Measurements from ENCODE around the gene TSPAN18.

TSPAN18 gene

DNA sequence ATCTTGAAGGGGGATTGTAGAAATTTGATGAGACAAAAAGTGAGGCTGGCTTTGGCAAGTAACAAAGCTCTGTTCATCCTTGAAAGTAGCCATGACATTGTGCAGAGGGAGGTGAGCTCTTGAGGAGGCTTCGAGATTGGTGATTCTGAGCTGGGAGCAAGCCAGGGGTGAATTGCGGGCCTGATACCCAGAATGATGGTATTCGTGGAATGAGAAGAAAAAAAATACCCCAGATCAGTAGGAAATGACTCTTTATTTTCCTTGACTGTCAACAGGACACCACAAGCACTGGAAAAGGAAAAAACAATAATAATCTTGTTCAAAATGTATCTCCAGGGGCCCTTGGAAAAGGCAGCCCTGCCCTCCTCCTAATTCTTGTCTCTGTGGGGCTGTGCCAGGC is 62.7 kb downstream of the TSPAN18 start:
- H3K36me3 ChIP-seq (ENCODE audit: control insufficient read depth in 2 of 2, insufficient read depth in 1 of 2, low read length in 2 of 2) = no peaks in the 10 kb centered on the region
- TF ChIP-seq ZNF157 (tag by site-specific recombination; IDR thresholded peaks at IDR 0.05) = no peak
- no peak for TF ChIP-seq ZNF16 (tag by site-specific recombination; IDR thresholded peaks at IDR 0.05; ENCODE audit: low read depth)
- no peak for TF ChIP-seq BCL11B (tag by site-specific recombination; IDR thresholded peaks at IDR 0.05; ENCODE audit: low read depth)
- no peak for TF ChIP-seq ZNF514 (tag by site-specific recombination; IDR thresholded peaks at IDR 0.05)
- TF ChIP-seq, protein P1, sequence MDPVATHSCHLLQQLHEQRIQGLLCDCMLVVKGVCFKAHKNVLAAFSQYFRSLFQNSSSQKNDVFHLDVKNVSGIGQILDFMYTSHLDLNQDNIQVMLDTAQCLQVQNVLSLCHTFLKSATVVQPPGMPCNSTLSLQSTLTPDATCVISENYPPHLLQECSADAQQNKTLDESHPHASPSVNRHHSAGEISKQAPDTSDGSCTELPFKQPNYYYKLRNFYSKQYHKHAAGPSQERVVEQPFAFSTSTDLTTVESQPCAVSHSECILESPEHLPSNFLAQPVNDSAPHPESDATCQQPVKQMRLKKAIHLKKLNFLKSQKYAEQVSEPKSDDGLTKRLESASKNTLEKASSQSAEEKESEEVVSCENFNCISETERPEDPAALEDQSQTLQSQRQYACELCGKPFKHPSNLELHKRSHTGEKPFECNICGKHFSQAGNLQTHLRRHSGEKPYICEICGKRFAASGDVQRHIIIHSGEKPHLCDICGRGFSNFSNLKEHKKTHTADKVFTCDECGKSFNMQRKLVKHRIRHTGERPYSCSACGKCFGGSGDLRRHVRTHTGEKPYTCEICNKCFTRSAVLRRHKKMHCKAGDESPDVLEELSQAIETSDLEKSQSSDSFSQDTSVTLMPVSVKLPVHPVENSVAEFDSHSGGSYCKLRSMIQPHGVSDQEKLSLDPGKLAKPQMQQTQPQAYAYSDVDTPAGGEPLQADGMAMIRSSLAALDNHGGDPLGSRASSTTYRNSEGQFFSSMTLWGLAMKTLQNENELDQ (tag by site-specific recombination; IDR thresholded peaks at IDR 0.05; ENCODE audit: low read depth) = no peak
- no peak for TF ChIP-seq ZNF112 (tag by site-specific recombination; IDR thresholded peaks at IDR 0.05)
- TF ChIP-seq, protein P2, sequence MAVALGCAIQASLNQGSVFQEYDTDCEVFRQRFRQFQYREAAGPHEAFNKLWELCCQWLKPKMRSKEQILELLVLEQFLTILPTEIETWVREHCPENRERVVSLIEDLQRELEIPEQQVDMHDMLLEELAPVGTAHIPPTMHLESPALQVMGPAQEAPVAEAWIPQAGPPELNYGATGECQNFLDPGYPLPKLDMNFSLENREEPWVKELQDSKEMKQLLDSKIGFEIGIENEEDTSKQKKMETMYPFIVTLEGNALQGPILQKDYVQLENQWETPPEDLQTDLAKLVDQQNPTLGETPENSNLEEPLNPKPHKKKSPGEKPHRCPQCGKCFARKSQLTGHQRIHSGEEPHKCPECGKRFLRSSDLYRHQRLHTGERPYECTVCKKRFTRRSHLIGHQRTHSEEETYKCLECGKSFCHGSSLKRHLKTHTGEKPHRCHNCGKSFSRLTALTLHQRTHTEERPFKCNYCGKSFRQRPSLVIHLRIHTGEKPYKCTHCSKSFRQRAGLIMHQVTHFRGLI (tag by site-specific recombination; IDR thresholded peaks at IDR 0.05) = no peak
- no peak for TF ChIP-seq PRDM1 (tag by site-specific recombination; IDR thresholded peaks at IDR 0.05)
- TF ChIP-seq, protein P3, sequence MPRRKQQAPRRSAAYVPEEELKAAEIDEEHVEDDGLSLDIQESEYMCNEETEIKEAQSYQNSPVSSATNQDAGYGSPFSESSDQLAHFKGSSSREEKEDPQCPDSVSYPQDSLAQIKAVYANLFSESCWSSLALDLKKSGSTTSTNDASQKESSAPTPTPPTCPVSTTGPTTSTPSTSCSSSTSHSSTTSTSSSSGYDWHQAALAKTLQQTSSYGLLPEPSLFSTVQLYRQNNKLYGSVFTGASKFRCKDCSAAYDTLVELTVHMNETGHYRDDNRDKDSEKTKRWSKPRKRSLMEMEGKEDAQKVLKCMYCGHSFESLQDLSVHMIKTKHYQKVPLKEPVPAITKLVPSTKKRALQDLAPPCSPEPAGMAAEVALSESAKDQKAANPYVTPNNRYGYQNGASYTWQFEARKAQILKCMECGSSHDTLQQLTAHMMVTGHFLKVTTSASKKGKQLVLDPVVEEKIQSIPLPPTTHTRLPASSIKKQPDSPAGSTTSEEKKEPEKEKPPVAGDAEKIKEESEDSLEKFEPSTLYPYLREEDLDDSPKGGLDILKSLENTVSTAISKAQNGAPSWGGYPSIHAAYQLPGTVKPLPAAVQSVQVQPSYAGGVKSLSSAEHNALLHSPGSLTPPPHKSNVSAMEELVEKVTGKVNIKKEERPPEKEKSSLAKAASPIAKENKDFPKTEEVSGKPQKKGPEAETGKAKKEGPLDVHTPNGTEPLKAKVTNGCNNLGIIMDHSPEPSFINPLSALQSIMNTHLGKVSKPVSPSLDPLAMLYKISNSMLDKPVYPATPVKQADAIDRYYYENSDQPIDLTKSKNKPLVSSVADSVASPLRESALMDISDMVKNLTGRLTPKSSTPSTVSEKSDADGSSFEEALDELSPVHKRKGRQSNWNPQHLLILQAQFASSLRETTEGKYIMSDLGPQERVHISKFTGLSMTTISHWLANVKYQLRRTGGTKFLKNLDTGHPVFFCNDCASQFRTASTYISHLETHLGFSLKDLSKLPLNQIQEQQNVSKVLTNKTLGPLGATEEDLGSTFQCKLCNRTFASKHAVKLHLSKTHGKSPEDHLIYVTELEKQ (tag by site-specific recombination; IDR thresholded peaks at IDR 0.05; ENCODE audit: borderline replicate concordance) = no peak
- TF ChIP-seq, protein P4, sequence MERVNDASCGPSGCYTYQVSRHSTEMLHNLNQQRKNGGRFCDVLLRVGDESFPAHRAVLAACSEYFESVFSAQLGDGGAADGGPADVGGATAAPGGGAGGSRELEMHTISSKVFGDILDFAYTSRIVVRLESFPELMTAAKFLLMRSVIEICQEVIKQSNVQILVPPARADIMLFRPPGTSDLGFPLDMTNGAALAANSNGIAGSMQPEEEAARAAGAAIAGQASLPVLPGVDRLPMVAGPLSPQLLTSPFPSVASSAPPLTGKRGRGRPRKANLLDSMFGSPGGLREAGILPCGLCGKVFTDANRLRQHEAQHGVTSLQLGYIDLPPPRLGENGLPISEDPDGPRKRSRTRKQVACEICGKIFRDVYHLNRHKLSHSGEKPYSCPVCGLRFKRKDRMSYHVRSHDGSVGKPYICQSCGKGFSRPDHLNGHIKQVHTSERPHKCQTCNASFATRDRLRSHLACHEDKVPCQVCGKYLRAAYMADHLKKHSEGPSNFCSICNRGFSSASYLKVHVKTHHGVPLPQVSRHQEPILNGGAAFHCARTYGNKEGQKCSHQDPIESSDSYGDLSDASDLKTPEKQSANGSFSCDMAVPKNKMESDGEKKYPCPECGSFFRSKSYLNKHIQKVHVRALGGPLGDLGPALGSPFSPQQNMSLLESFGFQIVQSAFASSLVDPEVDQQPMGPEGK (tag by site-specific recombination; IDR thresholded peaks at IDR 0.05) = no peak
- TF ChIP-seq SP3 (tag by site-specific recombination; IDR thresholded peaks at IDR 0.05) = no peak
- no peak for TF ChIP-seq MZF1 (tag by site-specific recombination; IDR thresholded peaks at IDR 0.05; ENCODE audit: borderline replicate concordance)
- no peak for TF ChIP-seq ZNF223 (tag by site-specific recombination; IDR thresholded peaks at IDR 0.05)
- no peak for TF ChIP-seq HOXD13 (CRISPR knock-in tag; IDR thresholded peaks at IDR 0.05; ENCODE audit: borderline replicate concordance)
- TF ChIP-seq WT1 (tag by site-specific recombination; IDR thresholded peaks at IDR 0.05) = no peak
- TF ChIP-seq ZNF654 (tag by site-specific recombination; IDR thresholded peaks at IDR 0.05; ENCODE audit: low read depth) = no peak
- no peak for TF ChIP-seq TCF7L2 (IDR thresholded peaks at IDR 0.05; ENCODE audit: borderline replicate concordance, low read depth, low read length)
- no peak for TF ChIP-seq GLIS1 (tag by site-specific recombination; IDR thresholded peaks at IDR 0.05)
- TF ChIP-seq SETDB1 (IDR thresholded peaks at IDR 0.05; ENCODE audit: insufficient read length, low read length) = no peak
- H3K4me1 ChIP-seq (ENCODE audit: control insufficient read depth, insufficient read depth, low read length) = no peaks in the 10 kb centered on the region
- no peak overlapping the region for H3K27ac ChIP-seq (ENCODE audit: extremely low read depth, low read depth, low read length)
- no peaks in the 10 kb centered on the region for H3K9me3 ChIP-seq (ENCODE audit: control insufficient read depth, insufficient read depth, low read depth, low read length)
- CTCF ChIA-PET = interaction anchor here (1.3 to 3.3 kb wide), 2 partner anchors 14 to 16 kb away, joined by 3 to 23 read pairs; no protein-coding TSS in a partner anchor
- H3K4me3 ChIP-seq (ENCODE audit: low read depth, low read length) = no peak overlapping the region
- POLR2A ChIA-PET = no interaction called here
